Astrocyte (in vitro differentiated cells and primary cell): ENCODE results near the gene GJB5.

Experiments used
- EZH2 ChIP-seq: IDR thresholded peaks from 2 replicates; pipeline ENCODE4 v1.6.1; 2012; ENCODE audit warnings: mild to moderate bottlenecking, low read length, inconsistent platforms; ENCODE audit not compliant: insufficient read depth
- TF ChIP-seq, protein P1 (sequence below): IDR thresholded peaks from 2 replicates; pipeline ENCODE4 v1.5.1; 2011; ENCODE audit warnings: low read depth, mild to moderate bottlenecking, inconsistent platforms, low read length, moderate library complexity; ENCODE audit not compliant: insufficient read depth

GRCh38 chr1:34710812-34711211, 44.0 kb upstream of the GJB5 start:
- TF ChIP-seq, protein P1, sequence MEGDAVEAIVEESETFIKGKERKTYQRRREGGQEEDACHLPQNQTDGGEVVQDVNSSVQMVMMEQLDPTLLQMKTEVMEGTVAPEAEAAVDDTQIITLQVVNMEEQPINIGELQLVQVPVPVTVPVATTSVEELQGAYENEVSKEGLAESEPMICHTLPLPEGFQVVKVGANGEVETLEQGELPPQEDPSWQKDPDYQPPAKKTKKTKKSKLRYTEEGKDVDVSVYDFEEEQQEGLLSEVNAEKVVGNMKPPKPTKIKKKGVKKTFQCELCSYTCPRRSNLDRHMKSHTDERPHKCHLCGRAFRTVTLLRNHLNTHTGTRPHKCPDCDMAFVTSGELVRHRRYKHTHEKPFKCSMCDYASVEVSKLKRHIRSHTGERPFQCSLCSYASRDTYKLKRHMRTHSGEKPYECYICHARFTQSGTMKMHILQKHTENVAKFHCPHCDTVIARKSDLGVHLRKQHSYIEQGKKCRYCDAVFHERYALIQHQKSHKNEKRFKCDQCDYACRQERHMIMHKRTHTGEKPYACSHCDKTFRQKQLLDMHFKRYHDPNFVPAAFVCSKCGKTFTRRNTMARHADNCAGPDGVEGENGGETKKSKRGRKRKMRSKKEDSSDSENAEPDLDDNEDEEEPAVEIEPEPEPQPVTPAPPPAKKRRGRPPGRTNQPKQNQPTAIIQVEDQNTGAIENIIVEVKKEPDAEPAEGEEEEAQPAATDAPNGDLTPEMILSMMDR = no peak
- TF ChIP-seq EZH2 = no peak
